ENCODE results near the gene SLC25A40. TPM values are rescaled to one million over a fixed set of nuclear protein-coding genes. Genes with fewer than 3 reads are reported as not detected.
A peak's percentile ranks its signal among the peaks of the same experiment; 100 is the strongest.
"Not testable (repeated sequence)": the region's sequence is repeated elsewhere in the genome, so short reads cannot be mapped to it uniquely, and the experiment has no call there.

Gene SLC25A40
- polyA plus RNA-seq, 1 donor, result 36.1 TPM

GRCh38 chr7:87873328-87873727, 2.8 kb downstream of the SLC25A40 start:
- not testable (repeated sequence) for H3K27me3 ChIP-seq (ENCODE audit: control insufficient read depth, insufficient read depth, low read length); H3K4me3 ChIP-seq (ENCODE audit: low read length); DNase-seq; H3K27ac ChIP-seq (ENCODE audit: low read length); H3K4me1 ChIP-seq (ENCODE audit: control insufficient read depth, insufficient read depth, low read length)
- Histone ChIP-seq H3K9me3 (ENCODE audit: control insufficient read depth, low read depth, low read length) (peaks cover 15% of the 10 kb centered on the region), H3K36me3 (ENCODE audit: control insufficient read depth, insufficient read depth, low read length) (peaks cover 18% of the 10 kb centered on the region)
- WGBS (ENCODE audit: insufficient coverage, low lambda C conversion rate), result no CpG with 5 or more reads among the region's 10 CpGs

GRCh38 chr7:87872346-87872745, 3.8 kb downstream of the SLC25A40 start:
- H3K4me1 ChIP-seq (ENCODE audit: control insufficient read depth, insufficient read depth, low read length), result no peaks in the 10 kb centered on the region
- DNase-seq, result no peak
- no peak overlapping the region for H3K27ac ChIP-seq (ENCODE audit: low read length)
- H3K36me3 ChIP-seq (ENCODE audit: control insufficient read depth, insufficient read depth, low read length), result peaks cover 23% of the 10 kb centered on the region
- no peaks in the 10 kb centered on the region for H3K27me3 ChIP-seq (ENCODE audit: control insufficient read depth, insufficient read depth, low read length)
- H3K4me3 ChIP-seq (ENCODE audit: low read length), result no peak overlapping the region
- 100% methylated on average over 1 of the region's 5 CpGs for WGBS (ENCODE audit: insufficient coverage, low lambda C conversion rate)
- peaks cover 15% of the 10 kb centered on the region for H3K9me3 ChIP-seq (ENCODE audit: control insufficient read depth, low read depth, low read length)

GRCh38 chr7:87870471-87870870, 5.7 kb downstream of the SLC25A40 start:
- DNase-seq, result peak in 1 of 2 donors; percentile 3
- Histone ChIP-seq H3K4me3 (ENCODE audit: low read length) (no peak overlapping the region), H3K27me3 (ENCODE audit: control insufficient read depth, insufficient read depth, low read length) (no peaks in the 10 kb centered on the region), H3K27ac (ENCODE audit: low read length) (no peak overlapping the region), H3K36me3 (ENCODE audit: control insufficient read depth, insufficient read depth, low read length) (peaks cover 32% of the 10 kb centered on the region), H3K9me3 (ENCODE audit: control insufficient read depth, low read depth, low read length) (peaks cover 24% of the 10 kb centered on the region), H3K4me1 (ENCODE audit: control insufficient read depth, insufficient read depth, low read length) (no peaks in the 10 kb centered on the region)
- no CpG with 5 or more reads among the region's 4 CpGs for WGBS (ENCODE audit: insufficient coverage, low lambda C conversion rate)

GRCh38 chr7:87866533-87866932, 9.6 kb downstream of the SLC25A40 start:
- peaks cover 34% of the 10 kb centered on the region for H3K36me3 ChIP-seq (ENCODE audit: control insufficient read depth, insufficient read depth, low read length)
- WGBS (ENCODE audit: insufficient coverage, low lambda C conversion rate), result 83% methylated on average over 1 of the region's 6 CpGs
- H3K27me3 ChIP-seq (ENCODE audit: control insufficient read depth, insufficient read depth, low read length); H3K4me3 ChIP-seq (ENCODE audit: low read length); DNase-seq; H3K4me1 ChIP-seq (ENCODE audit: control insufficient read depth, insufficient read depth, low read length); H3K27ac ChIP-seq (ENCODE audit: low read length): not testable (repeated sequence)
- peaks cover 30% of the 10 kb centered on the region for H3K9me3 ChIP-seq (ENCODE audit: control insufficient read depth, low read depth, low read length)

DNA sequence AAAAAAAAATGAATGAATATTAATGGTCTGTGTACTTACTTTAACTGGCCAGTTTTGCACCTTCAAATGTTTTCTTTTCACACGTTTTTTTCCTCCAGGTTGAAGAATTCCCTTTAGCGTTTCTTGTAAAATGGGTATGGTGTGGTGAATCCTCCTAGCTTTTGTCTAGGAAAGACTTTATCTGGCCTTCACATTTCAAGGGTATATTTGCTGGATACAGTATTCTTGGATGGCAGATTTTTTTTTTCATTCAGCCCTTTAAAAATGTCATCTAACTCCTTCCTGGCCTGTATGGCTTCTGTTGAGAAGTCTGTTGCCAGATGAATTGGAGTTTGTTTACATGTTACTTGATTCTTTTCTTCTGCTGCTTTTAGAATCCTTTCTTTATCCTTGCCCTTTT, 10.1 kb downstream of the SLC25A40 start:
- Histone ChIP-seq H3K27me3 (ENCODE audit: control insufficient read depth, insufficient read depth, low read length) (no peaks in the 10 kb centered on the region), H3K9me3 (ENCODE audit: control insufficient read depth, low read depth, low read length) (peaks cover 28% of the 10 kb centered on the region), H3K27ac (ENCODE audit: low read length) (no peak overlapping the region), H3K4me3 (ENCODE audit: low read length) (no peak overlapping the region), H3K36me3 (ENCODE audit: control insufficient read depth, insufficient read depth, low read length) (peaks cover 32% of the 10 kb centered on the region), H3K4me1 (ENCODE audit: control insufficient read depth, insufficient read depth, low read length) (no peaks in the 10 kb centered on the region)
- WGBS (ENCODE audit: insufficient coverage, low lambda C conversion rate), result 100% methylated on average over 2 of the region's 2 CpGs
- DNase-seq, result no peak

- H3K27me3 ChIP-seq (ENCODE audit: control insufficient read depth, insufficient read depth, low read length), result no peaks in the 10 kb centered on the region
- H3K4me1 ChIP-seq (ENCODE audit: control insufficient read depth, insufficient read depth, low read length), result no peaks in the 10 kb centered on the region
- no peak overlapping the region for H3K4me3 ChIP-seq (ENCODE audit: low read length)
- DNase-seq, result peak in 1 of 2 donors; percentile 9
- peaks cover 11% of the 10 kb centered on the region for H3K36me3 ChIP-seq (ENCODE audit: control insufficient read depth, insufficient read depth, low read length)
- H3K9me3 ChIP-seq (ENCODE audit: control insufficient read depth, low read depth, low read length), result peaks cover 3% of the 10 kb centered on the region
- 100% methylated on average over 1 of the region's 3 CpGs for WGBS (ENCODE audit: insufficient coverage, low lambda C conversion rate)
- H3K27ac ChIP-seq (ENCODE audit: low read length), result peak overlapping the region; percentile 19
Observed at GRCh38 chr7:87858417-87859100, 17.6 kb downstream of the SLC25A40 start.

DNA sequence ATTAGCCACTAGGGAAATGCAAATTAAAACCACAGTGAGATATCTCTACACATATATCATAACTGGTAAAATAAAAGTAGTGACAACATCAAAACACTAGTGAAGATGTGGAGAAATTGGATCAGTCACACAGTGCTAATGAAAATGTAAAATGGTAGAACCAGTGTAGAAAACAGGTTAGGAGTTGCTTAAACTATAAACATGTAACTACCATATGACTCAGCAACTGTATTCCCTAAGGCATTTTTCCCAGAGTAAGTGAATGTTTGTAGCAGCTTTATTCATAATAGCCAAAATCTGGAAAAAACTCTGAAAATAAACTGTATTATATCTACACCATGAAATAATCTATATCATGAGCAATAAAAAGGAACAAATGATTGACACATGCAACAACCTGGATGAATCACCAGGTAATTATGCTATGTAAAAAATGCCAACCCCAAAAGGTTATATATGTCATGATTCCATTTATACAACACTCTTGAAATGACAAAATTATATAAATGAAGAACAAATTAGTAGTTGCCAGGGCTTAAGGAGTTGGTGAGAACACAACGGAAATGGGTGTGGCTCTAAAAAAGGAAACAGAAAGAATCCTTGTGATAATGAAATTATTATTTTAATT, 22.8 kb downstream of the SLC25A40 start:
- H3K27ac ChIP-seq (ENCODE audit: low read length), result no peak overlapping the region
- WGBS (ENCODE audit: insufficient coverage, low lambda C conversion rate), result 100% methylated on average over 1 of the region's 1 CpG
- H3K27me3 ChIP-seq (ENCODE audit: control insufficient read depth, insufficient read depth, low read length), result no peaks in the 10 kb centered on the region
- H3K4me3 ChIP-seq (ENCODE audit: low read length), result no peak overlapping the region
- H3K4me1 ChIP-seq (ENCODE audit: control insufficient read depth, insufficient read depth, low read length), result no peaks in the 10 kb centered on the region
- no peak for DNase-seq
- H3K9me3 ChIP-seq (ENCODE audit: control insufficient read depth, low read depth, low read length), result no peaks in the 10 kb centered on the region
- H3K36me3 ChIP-seq (ENCODE audit: control insufficient read depth, insufficient read depth, low read length), result peaks cover 32% of the 10 kb centered on the region

DNA sequence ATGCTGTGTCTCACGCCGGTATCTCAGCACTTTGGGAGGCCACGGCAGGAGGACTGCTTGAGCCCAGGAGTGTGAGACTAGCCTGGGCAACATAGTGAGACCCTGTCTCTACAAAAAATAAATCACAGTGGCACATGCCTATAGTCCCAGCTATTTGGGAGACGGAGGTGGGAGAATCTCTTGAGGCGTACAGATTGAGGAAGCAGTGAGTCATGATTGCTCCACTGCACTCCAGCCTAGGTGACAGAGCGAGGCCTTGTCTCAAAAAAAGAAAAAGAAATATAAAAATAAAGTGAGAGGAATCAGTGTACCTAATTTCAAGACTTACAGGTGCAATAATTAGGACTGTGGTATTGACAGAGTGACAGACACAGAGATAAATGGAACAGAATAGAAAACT, 23.9 kb downstream of the SLC25A40 start:
- Histone ChIP-seq H3K9me3 (ENCODE audit: control insufficient read depth, low read depth, low read length) (no peaks in the 10 kb centered on the region), H3K4me1 (ENCODE audit: control insufficient read depth, insufficient read depth, low read length) (no peaks in the 10 kb centered on the region), H3K27ac (ENCODE audit: low read length) (no peak overlapping the region), H3K27me3 (ENCODE audit: control insufficient read depth, insufficient read depth, low read length) (no peaks in the 10 kb centered on the region), H3K36me3 (ENCODE audit: control insufficient read depth, insufficient read depth, low read length) (peaks cover 28% of the 10 kb centered on the region), H3K4me3 (ENCODE audit: low read length) (no peak overlapping the region)
- 87% methylated on average over 3 of the region's 6 CpGs for whole genome bisulfite sequencing (ENCODE audit: insufficient coverage, low lambda C conversion rate)
- no peak for DNase-seq

GRCh38 chr7:87850836-87851593, 25.1 kb downstream of the SLC25A40 start:
- DNase-seq, result no peak
- Histone ChIP-seq H3K27me3 (ENCODE audit: control insufficient read depth, insufficient read depth, low read length) (no peaks in the 10 kb centered on the region), H3K4me1 (ENCODE audit: control insufficient read depth, insufficient read depth, low read length) (no peaks in the 10 kb centered on the region), H3K4me3 (ENCODE audit: low read length) (no peak overlapping the region), H3K36me3 (ENCODE audit: control insufficient read depth, insufficient read depth, low read length) (peaks cover 30% of the 10 kb centered on the region), H3K9me3 (ENCODE audit: control insufficient read depth, low read depth, low read length) (no peaks in the 10 kb centered on the region), H3K27ac (ENCODE audit: low read length) (no peak overlapping the region)
- WGBS (ENCODE audit: insufficient coverage, low lambda C conversion rate), result no CpG with 5 or more reads among the region's 1 CpG

- H3K4me1 ChIP-seq (ENCODE audit: control insufficient read depth, insufficient read depth, low read length), result no peaks in the 10 kb centered on the region
- H3K27ac ChIP-seq (ENCODE audit: low read length), result no peak overlapping the region
- WGBS (ENCODE audit: insufficient coverage, low lambda C conversion rate), result 75% methylated on average over 1 of the region's 1 CpG
- H3K4me3 ChIP-seq (ENCODE audit: low read length), result no peak overlapping the region
- no peak for DNase-seq
- H3K36me3 ChIP-seq (ENCODE audit: control insufficient read depth, insufficient read depth, low read length), result peaks cover 6% of the 10 kb centered on the region
- no peaks in the 10 kb centered on the region for H3K27me3 ChIP-seq (ENCODE audit: control insufficient read depth, insufficient read depth, low read length)
- H3K9me3 ChIP-seq (ENCODE audit: control insufficient read depth, low read depth, low read length), result no peaks in the 10 kb centered on the region
Observed at GRCh38 chr7:87837597-87837996, 38.6 kb downstream of the SLC25A40 start.
